Activated CD4-positive, alpha-beta T cell treated with anti-CD3 and anti-CD28 coated beads, Interleukin-2, Interleukin-6, amounts not matched to agents 100 ng/mL and 50 ng/mL, durations not matched to agents 16 hours and 8 hours (primary cell): Measurements from ENCODE around the gene PHKG2.
"Not testable (repeated sequence)": the region's sequence is repeated elsewhere in the genome, so short reads cannot be mapped to it uniquely, and the experiment has no call there.

Source experiments
- DNase-seq: peaks from one replicate; pipeline ENCODE4 v3.0.0-alpha.2; 2020

The PHKG2 gene

GRCh38 chr16:30747799-30748633 lies at the start of gene PHKG2:
PHKG2 (plus strand) TSS chr16:30748425; CDS start chr16:30748821, 396 bp downstream.
- peak; percentile 99 for DNase-seq

- peak; percentile 94 for DNase-seq
These were observed 49.2 kb upstream of the PHKG2 start, which contains the start of gene SRCAP for GRCh38 chr16:30698816-30699614. SRCAP (plus strand) TSS chr16:30699171; CDS start chr16:30700825, 1,654 bp downstream.

- no peak for DNase-seq
These were observed 48.6 kb upstream of the PHKG2 start for GRCh38 chr16:30699615-30700099.

- DNase-seq: no peak
These were observed 47.7 kb upstream of the PHKG2 start for GRCh38 chr16:30700491-30700890.

GRCh38 chr16:30700971-30701370 lies 47.3 kb upstream of the PHKG2 start:
- DNase-seq: no peak

- DNase-seq: not testable (repeated sequence)
These were observed 45.2 kb upstream of the PHKG2 start for GRCh38 chr16:30703071-30703470.

GRCh38 chr16:30703971-30704370 lies 44.3 kb upstream of the PHKG2 start:
- no peak for DNase-seq

- no peak for DNase-seq
These were observed 42.2 kb upstream of the PHKG2 start for GRCh38 chr16:30706046-30706445.

- DNase-seq: no peak
These were observed 37.3 kb upstream of the PHKG2 start for GRCh38 chr16:30710971-30711370.

GRCh38 chr16:30711712-30712111 lies 36.5 kb upstream of the PHKG2 start:
- no peak for DNase-seq

- peak; percentile 80 for DNase-seq
These were observed 32.3 kb upstream of the PHKG2 start for GRCh38 chr16:30715750-30716445.

GRCh38 chr16:30720086-30720485 lies 28.1 kb upstream of the PHKG2 start:
- no peak for DNase-seq

- no peak for DNase-seq
These were observed 27.5 kb upstream of the PHKG2 start for GRCh38 chr16:30720694-30721093.

GRCh38 chr16:30721167-30721566 lies 27.1 kb upstream of the PHKG2 start:
- DNase-seq: no peak

- no peak for DNase-seq
These were observed 26.6 kb upstream of the PHKG2 start for GRCh38 chr16:30721606-30722005.

GRCh38 chr16:30722443-30722842 lies 25.8 kb upstream of the PHKG2 start:
- no peak for DNase-seq

GRCh38 chr16:30722916-30723315 lies 25.3 kb upstream of the PHKG2 start:
- no peak for DNase-seq

GRCh38 chr16:30723725-30724355 lies 24.4 kb upstream of the PHKG2 start:
- no peak for DNase-seq

- DNase-seq: no peak
These were observed 23.4 kb upstream of the PHKG2 start for GRCh38 chr16:30724641-30725417.

- no peak for DNase-seq
These were observed 22.8 kb upstream of the PHKG2 start for GRCh38 chr16:30725418-30725792.

GRCh38 chr16:30728321-30728720 lies 19.9 kb upstream of the PHKG2 start:
- no peak for DNase-seq
